ENCODE measurements around the gene STH.

DNA sequence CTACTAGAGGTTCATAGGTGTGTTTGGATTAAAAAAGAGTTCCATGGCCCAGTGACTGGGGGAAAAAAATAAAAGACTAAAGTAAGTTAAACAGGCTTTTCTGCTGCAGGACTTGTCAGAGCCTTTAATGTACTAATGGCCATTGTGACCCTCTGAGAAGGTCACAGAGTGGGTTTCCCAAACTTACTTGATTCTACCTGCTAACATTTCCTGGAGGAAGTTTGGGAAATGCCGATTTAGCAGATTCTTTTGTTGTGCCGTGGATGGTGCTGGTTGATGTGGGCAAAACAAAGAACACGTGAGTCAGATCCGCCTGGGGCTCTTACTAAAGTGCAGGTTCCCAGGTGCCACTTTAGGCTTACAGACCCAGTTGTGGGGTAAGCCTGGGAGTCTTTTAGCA is 13.6 kb upstream of the STH start:
- no peak for TF ChIP-seq EP300 (IDR thresholded peaks at IDR 0.05)
- no peak for TF ChIP-seq POLR2AphosphoS5 (IDR thresholded peaks at IDR 0.05)

Data from esophagus muscularis mucosa (tissue), 3 donors.